SU-DHL-6 (cell line): ENCODE results near the gene MAP7.

Source experiments
- CTCF ChIP-seq: fragments of 200-600 bp; sonication (generic); IDR thresholded peaks from one replicate; pipeline ENCODE4 v1.5.1; 2017; ENCODE audit warnings: antibody characterized with exemption, mild to moderate bottlenecking, low read length, moderate library complexity; ENCODE audit not compliant: insufficient read depth, poor library complexity, severe bottlenecking
- EZH2phosphoT487 ChIP-seq: fragments of 200-600 bp; sonication (generic), shearing (Covaris generic); conservative IDR thresholded peaks from 2 replicates; pipeline ENCODE4 v1.6.1; 2018; ENCODE audit warnings: mild to moderate bottlenecking, antibody characterized with exemption, low read length, moderate library complexity, mixed read lengths

- TF ChIP-seq CTCF = no peak
- no peak for TF ChIP-seq EZH2phosphoT487
These were observed 205.1 kb downstream of the MAP7 start for GRCh38 chr6:136345145-136345544.
